Brain pericyte (primary cell): ENCODE results near the gene PRKAG3.
"Not testable (repeated sequence)": the region's sequence is repeated elsewhere in the genome, so short reads cannot be mapped to it uniquely, and the experiment has no call there.

Experiments
- DNase-seq: peaks from one replicate; pipeline ENCODE4 v3.0.0-alpha.2; 2012; ENCODE audit warnings: low read depth, low spot score

The PRKAG3 gene

DNA sequence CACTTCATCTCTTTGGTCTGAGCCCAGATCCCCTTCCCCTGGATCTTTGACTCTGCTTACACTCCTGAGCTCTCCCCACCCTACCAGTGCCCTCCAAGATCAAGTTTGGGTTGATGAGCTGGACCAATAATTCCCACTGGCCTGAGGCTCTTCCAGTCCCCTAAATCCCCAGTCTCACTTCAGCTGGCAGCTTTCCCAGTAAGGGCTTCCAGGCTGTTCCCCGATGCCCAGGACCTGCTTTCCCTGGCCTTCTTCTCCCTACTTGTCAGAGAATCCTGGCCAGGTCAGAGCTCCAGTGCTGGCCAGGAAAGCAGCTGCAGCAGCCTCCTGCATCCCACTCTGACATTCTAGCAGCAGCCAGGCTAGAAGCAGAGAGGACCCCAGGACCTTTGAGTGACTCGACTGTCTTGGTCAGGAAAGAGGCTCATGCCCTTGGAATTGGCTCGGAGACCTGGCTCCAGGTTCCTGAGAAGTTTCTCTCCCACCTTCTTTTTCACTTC, 31.5 kb upstream of the PRKAG3 start:
- no peak for DNase-seq

DNA sequence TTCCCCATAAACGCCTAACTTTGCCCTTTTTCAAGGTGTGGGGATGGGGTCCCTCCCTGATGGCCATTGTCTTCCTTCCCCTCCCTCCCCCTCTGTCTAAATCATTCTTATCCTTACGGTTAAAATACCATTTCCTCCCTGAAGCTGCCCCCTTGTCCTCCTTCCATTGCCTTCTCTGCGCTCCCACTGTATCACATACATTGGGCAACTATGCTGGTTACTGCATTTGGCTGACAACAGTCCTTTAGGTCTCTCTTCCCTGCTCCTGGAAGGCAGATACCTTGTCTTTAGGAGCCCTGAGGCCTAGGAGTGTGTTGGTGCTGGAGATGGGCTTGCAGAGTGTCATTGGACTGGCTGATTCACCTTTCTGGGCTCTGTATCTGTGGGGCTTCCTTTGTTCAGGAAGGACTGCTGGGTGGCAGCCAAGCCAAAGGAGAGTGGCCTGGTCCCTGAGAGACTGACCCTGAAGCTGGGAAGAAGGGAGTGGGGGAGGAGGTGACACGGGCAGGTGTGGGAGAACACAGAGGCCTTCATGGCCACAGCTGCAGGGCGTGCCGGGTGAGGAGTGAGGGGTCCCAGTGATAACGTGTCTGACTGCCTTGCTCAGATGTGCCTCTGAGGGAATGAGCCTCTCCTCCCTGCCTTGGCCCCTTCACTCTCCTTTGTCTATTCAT, 30.2 kb upstream of the PRKAG3 start:
- DNase-seq: no peak

DNA sequence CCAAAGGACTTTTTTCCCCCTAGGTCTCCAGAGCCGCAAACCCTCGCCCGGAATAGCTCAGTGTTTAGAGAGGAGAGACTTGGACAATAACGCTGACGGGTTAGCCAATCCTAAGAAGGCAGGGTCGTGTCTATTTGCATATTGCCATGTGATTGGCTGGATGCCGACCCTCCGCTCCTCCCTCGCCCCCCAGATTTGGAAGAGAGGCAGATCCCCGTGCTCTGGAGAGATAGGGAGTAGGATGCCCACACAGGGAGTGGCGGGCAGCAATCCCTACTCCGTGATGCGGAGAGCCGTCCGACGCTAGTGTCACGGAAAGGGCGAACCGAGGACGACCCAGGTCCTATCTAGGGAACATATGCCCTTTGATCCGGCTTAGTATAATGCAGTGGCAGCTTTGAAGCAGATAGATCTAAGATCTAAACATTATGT, 29.4 kb upstream of the PRKAG3 start:
- DNase-seq: no peak

DNA sequence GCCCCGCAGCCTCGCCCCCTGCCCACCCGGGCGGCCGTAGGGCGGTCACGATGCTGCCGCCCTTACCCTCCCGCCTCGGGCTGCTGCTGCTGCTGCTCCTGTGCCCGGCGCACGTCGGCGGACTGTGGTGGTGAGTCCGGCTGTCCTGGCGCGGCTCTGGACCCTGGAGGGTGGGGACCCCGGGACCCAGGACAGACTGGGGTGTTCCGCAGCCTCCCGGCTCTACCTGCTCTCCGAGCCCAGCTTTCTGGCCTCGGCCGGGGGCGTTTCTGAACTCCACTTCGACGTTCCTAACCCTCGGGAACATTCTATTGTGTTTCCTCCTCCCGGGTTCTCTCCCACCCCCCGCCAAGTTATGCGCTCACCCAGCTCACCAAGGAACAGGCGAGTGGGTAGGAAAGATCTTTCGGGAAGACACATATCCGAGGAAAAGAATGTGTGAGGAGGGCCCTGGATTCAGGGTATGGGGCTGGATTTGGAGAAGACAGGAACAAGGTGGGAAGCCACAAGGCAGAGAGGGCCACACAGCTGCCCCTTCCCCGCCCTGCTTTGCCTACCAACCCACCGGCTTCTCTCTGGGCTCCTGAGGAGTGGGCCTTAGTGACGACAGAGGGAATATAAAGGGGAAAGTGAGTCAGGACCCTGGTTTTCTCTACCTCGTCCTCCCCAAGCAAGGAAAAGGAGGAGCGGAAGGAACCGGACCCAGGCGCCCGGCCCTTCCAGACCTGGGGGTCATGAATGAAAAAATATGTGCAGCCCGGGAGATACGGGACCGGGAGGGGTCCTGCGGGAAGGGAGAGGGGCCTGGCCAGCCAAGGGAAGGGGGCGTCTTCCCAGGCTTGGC, 28.6 kb upstream of the PRKAG3 start:
- no peak for DNase-seq

DNA sequence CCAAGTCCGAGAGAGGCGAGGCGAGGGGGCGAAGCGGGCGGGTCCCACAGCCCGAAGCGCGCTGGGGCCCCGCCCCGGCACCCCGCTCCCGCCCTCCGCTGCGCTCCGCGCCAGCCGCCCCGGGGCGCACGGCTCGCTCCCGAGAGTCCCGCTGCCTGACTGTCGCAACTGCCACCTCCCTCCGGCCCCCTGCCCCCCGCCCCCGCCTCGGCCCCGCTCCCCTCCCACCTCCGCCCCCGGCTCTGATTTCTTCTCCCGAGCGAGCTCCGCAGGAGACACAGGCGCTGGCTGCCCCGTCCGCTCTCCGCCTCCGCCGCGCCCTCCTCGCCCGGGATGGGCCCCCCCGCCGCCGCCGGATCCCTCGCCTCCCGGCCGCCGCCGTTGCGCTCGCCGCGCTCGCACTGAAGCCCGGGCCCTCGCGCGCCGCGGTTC, 28.0 kb upstream of the PRKAG3 start, which contains the start of gene WNT6:
TSS of gene WNT6 (plus strand) at position 250 of the 432 bp plus-strand sequence. CDS start 233 bp downstream, outside the sequence.
- DNase-seq: no peak

DNA sequence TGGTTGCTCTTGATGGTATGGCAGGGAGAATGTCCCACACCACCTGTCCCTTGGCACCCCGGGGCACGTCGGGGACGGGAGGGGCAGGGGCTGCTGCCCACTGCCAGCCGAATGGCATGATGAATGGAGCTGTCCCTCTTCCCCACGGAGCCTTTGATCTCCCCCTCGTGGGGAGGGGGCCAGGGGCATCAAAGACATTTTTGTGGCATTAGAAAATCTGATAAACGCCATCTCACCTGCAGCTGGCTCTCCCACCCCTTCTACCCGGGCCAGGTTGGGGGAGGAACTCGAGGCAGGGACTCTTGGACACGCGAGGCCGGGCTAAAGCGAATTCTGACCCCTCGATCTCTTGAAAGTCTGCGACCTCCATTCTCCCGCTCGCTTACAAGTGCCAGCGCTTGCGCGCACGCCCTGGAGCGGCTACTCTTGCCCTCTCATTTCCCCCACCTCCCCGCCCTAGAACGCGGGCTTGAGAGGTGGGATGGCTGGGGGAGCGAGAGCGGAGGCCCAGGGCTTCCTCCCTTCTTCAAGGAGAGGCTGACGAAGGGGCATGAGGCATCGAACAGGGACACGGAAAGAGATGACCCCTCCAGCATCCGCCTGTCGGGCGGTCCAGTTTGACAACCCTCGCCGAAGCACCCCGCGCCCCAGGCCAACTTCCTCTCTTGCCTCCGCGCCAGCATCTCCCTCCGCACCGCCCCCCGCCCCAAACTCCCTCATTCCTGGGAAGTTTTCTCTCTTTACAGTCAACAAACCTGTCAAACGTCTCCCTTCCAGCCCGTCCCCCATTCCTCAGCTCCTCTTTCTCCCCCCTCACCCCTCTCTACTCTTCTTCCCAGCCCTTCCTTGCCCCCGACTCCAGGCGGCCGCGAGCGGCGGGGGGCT, 27.3 kb upstream of the PRKAG3 start:
- no peak for DNase-seq

DNA sequence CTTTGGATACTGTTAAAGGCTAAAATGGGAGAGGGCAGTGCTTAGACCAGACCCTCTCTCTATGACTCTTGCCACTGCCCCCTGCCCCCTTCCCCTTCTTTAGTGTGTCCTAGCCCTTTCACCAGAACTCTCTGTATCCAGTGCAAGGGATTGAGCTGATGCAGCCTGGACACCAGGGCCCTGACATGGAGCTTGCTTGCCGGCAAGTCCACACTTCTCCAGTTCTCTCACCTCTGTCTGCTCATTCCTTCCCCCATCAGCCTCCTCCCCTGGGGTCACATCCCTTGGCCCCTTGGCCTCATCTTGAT, 26.5 kb upstream of the PRKAG3 start:
- no peak for DNase-seq

DNA sequence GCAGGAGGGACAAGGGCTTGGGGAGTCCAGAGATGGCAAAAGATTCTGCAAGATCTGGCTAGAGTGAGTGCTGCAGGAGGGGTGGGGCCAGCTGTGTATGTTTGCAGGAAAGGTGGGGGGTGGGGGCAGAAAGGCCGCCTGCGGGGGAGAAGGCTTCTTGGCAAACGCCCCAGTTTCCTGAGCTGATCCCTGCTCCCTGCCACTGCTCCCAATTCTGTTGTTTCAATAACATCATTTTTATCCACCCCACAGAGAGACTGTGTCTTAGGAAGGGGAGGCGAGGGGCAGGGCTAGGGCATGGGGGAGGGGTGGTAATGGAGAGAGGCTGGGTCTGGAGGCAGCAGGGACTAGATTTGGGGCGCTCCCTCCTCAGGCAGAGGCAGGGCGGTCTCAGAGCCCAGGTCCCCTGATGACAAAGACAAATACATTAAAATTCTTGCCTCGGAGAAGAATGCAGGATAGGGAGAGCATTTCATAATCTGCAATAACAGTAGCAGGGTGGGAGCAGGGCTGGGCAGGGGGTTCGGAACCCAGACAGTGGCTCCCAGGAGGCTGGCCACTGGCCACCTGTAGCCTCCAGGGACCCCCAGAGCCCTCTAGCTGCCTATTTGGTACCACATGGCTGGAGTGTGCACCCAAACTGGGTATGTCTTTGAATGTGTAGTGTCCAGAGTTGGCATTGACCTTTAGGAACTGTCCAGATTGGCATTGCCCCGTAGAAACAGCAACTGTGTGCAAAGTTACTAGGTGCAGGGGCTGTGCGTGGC, 26.0 kb upstream of the PRKAG3 start:
- no peak for DNase-seq

DNA sequence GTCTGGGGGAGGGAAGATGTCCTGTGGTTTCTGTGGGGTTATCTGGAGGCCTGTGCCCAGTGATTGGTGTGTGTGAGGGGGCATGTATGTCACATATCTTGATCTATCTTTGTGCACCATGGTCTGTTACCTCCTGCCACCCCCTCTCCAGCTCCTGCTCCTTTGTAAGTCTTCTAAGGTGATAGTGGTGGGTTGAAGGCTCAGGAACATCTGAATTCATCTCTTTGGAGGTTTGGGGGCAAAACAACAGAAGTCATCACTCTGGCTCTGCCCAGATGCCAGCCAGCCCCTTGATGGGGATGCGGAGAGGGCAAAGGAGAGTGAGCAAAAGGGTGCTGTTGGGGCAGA, 25.3 kb upstream of the PRKAG3 start:
- DNase-seq: no peak

DNA sequence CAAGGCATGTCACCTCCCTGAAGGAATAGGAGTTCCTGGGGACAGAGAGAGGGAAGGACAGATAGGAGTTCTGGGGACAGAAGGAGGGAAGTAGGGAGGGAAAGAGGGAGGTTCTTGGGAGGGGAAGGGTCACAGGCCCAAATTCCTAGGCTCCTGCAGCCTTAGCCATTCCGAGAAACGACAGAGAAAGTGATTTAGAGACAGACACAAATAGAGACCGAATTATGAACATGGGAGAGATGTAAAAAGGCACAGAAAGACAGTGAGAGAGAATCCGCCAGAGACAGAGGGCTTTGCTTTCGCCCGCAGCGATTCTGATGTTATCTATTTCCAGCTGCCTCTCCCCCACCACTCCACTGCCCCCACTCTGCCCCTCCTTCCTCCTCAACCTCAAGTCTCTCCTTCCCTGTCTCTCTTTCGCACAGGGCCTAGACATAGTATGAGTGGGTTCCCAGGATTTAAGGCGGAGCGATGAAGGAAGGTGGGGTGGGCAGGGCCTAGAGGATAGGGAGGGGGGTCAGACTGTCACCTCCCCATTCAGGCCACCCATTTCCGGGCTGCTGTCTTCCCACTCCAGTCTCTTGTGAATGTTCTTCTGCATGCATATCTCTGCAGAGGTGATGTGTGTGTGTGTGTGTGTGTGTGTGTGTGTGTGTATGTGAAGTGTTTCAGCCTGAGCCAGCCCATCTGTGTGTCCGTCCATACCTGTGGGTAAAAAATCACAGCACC, 24.7 kb upstream of the PRKAG3 start:
- DNase-seq: no peak

DNA sequence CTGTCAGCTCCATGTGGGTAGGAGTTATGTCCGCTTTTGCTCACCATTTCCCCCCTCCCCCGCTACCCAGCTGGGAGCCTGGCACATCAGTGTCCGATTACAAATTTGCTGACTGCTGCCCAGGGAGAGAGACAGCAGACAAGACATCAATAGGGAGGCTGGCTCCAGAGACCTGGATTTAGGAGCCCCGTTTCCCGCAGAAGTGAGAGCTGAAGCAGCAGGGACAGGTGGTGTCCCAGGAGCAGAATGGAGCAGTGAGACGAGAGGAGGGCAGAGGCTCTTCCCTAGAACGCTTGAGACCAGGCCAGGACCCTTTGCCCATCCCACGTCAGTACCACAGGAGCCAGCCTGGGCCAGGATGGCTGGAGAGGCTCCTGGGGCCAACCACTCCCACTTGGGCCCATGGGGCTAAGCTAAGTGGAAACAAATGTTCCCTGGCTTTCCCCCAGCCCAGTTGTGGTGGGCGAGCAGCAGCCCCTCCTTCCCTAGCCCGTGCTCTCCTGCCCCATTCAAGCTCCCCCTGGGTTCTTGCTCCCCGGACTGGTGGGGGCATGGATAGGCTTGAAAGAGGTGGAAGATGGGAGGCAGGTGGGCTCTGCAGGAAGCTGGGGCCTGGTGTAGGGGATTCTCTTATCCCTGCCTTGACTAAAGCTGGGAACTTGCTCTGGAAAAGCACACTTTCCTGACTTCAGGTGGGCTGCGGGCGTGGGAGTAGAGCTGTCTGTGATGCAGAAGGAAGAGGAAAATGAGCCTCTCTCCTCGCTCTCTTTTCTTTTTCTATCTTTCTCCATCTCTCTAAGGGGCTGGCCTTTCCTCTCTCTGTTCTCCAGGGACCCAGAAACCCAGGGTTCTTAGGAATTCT, 23.9 kb upstream of the PRKAG3 start:
- DNase-seq: no peak

DNA sequence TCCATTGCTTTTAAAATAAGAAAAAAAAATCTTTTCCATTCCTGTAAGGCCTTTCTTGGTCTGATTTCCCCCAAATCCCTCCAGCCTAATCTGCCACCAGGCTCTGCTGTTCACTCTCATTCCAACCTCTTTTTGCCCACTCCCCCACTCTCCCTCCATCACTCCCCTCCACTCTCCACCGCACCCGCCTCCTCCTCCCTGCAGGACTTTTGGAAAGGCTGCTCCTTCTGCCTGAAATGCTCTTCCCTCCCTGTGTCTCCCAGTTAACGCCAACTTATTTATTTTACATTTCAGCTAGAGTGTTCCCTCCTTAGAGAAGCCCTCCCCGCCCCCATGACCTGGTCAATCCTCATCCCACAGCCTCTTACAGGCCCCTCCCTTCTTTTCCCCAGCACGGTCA, 23.3 kb upstream of the PRKAG3 start:
- no peak for DNase-seq

DNA sequence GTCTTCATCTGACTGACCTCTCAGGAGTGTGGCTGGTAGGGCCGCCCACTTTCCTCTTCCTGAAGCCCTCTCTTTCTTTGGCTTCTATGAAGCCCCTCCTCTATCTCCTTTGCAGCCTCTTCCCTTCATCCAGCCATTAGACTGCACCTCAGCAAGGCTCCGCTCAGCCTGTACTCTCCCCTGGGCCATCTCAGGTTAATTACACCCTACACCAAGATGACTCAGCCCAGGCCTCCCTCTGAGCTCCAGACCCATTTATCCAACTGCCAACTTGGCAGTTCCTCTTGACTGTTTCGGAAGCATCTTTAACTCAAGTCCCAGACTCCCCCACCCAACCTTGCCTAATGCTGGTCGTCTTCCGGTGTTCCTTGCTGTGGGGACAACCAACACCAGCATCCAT, 22.2 kb upstream of the PRKAG3 start:
- no peak for DNase-seq

DNA sequence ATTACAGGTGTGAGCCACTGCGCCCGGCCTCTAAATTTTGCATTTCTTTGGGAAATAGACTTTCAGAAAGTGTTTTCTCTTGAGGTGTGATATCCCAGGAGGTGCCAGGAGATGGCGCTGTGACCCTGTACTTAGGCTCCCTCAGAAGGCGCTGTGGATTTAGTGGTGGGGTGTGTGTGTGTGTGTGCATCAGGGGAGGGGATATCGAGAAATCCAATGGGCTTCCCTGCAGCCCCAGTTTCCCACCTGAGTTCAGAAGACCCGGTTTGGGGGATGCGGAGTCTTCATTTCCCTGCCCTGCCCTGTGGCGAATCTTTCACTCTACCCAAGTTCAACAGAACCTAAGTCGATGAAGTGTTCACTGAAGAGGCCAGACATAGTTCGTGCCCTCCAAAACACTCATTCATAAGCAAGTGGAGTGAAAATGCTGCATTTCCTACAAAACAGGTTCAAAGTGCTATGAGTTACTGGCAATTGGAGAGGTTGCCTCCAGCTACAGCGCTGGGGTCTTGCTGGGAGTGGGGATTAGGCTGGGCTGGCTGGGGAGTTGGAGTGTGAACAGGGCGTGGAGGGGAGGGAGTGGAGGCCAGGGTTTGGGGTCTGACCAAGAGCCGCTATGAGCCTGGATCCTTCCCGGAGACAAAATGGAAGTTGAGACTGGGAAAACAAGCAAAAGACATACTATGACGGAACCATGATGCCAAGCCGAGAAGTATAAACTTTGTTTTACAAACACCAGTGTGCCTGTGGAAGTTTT, 21.5 kb upstream of the PRKAG3 start:
- no peak for DNase-seq

DNA sequence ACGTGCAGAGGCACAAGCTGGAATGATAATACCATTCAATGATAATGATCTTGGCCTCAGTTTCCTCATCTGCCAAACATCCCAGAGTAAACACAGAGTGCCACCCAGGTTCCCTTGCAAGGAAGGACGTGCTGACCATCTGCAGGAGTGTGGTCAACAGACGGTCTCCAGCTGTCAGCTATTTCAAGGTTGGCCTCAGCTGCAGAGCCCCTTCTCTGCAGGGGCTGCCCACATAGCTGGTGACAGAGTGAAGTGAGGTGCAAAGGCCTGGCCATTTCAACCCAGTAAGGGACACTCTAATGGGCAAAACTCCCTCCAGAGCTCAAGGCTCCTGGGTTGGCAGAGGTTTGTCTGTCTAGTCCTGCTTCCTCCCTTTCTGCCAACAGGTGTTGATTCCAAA, 19.7 kb upstream of the PRKAG3 start:
- DNase-seq: no peak

DNA sequence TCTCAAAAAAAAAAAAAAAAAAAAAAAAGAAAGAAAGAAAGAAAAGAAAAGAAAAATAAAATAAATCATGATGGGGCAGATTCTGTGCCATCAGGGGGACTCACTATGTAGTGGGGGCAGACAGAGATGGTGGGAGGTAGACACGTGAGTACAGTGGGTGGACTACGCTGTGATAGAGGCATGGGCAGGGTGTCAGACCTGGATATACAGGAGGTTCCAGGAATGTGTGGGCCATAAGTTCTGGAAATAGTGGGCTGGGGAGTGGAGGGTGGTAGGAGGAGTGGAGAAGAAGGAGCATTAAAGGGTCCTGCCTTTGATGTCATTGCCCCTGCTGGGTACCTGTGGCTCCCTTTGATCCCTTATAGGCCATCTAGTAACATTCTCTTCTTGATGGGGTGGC, 19.2 kb upstream of the PRKAG3 start:
- no peak for DNase-seq

DNA sequence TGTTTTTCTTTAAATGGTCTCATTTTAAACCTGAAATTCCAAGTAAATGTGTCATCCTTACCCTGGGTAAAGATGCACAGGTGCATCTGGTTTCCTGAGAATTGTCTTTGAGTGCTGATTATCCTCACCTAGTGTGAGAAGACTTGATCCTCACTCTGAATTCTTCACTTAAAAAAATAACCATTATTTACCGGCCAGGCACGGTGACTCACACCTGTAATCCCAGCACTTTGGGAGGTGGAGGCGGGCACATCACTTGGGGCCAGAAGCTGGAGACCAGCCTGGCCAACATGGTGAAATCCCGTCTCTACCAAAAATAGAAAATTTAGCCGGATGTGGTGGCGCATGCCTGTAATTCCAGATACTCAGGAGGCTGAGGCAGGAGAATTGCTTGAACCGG, 18.1 kb upstream of the PRKAG3 start:
- no peak for DNase-seq

DNA sequence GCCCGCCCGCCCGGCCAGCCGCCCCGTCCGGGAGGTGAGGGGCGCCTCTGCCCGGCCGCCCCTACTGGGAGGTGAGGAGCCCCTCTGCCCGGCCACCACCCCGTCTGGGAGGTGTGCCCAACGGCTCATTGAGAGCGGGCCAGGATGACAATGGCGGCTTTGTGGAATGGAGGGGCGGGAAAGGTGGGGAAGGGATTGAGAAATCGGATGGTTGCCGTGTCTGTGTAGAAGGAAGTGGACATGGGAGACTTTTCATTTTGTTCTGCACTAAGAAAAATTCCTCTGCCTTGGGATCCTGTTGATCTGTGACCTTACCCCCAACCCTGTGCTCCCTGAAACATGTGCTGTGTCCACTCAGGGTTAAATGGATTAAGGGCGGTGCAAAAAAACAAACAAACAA, 15.4 kb upstream of the PRKAG3 start:
- not testable (repeated sequence) for DNase-seq

DNA sequence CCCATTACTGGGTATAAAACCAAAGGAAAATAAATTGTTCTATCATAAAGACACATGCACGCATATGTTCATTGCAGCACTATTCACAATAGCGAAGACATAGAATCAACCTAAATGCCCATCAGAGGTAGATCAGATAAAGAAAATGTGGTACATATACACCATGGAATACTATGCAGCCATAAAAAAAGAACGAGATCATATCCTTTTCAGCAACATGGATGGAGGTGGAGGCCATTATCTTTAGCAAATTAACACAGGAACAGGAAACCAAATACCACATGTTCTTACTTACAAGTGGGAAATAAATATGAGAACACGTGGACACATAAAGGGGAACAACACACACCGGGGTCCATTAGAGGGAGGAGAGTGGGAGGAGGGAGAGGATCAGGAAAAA, 12.7 kb upstream of the PRKAG3 start:
- DNase-seq: not testable (repeated sequence)
